Prostate gland (tissue), 2 donors: Measurements from ENCODE around the gene AFF3. TPM values are rescaled to one million over a fixed set of nuclear protein-coding genes. Genes with fewer than 3 reads are reported as not detected.

ENCODE experiments used
- DNase-seq: peaks from one replicate; pipeline ENCODE4 v3.0.0-alpha.2; 2019; ENCODE audit warnings: low spot score
- H3K27ac ChIP-seq, 2 donors: fragments of 200-600 bp; sonication (generic); 2 replicates each; pipeline ENCODE4 v1.5.1; 2017 to 2019
- H3K27me3 ChIP-seq: fragments of 200-600 bp; sonication (generic); replicated peaks from 2 replicates; pipeline ENCODE4 v1.5.1; 2019; ENCODE audit not compliant: insufficient read depth
- H3K36me3 ChIP-seq, 2 donors: fragments of 200-600 bp; sonication (generic); 1 replicate in 1 of 2; 2 replicates in 1 of 2; pipeline versions ENCODE4 v1.5.1 to v1.8.1; 2017 to 2019
- H3K4me1 ChIP-seq: fragments of 200-600 bp; sonication (generic); replicated peaks from 2 replicates; pipeline ENCODE4 v1.5.1; 2019
- H3K4me3 ChIP-seq, 2 donors: fragments of 200-600 bp; sonication (generic); 2 replicates each; pipeline ENCODE4 v1.5.1; 2017 to 2019
- H3K9me3 ChIP-seq: fragments of 200-600 bp; sonication (generic); 2 replicates; pipeline ENCODE4 v1.5.1; 2017
- CTCF ChIP-seq, 4 experiments: fragments of 200-600 bp in 2 of 4; fragments of 450-650 bp in 2 of 4; sonication (generic) in 2 of 4; IDR thresholded peaks; 1 replicate in 3 of 4; 2 replicates in 1 of 4; pipeline ENCODE4 v1.5.1; 2016 to 2019; ENCODE audit warnings: antibody characterized with exemption in 4 of 4, mild to moderate bottlenecking in 2 of 4, moderate library complexity in 2 of 4
- POLR2A ChIP-seq: fragments of 450-650 bp; IDR thresholded peaks from one replicate; pipeline ENCODE4 v1.6.1; 2016; ENCODE audit warnings: antibody characterized with exemption, mild to moderate bottlenecking
- POLR2AphosphoS5 ChIP-seq: sonication (generic); formaldehyde crosslinking; IDR thresholded peaks from one replicate; pipeline ENCODE4 v1.6.1; 2017; ENCODE audit warnings: antibody characterized with exemption
- WGBS: methylation state at CpG from one replicate; pipeline ENCODE4 v1.1.5; 2018; 5-methylcytosine and 5-hydroxymethylcytosine counted together
- intact Hi-C: fragments of 100-400 bp; cut with DNase I; formaldehyde crosslinking; loops from one replicate; pipeline ENCODE4 v1.14.2; 2022
- total RNA-seq, 2 donors: library from RNA; depleted of rRNA; stranded (reverse); fragments of >200 nt; gene quantifications; one replicate each; pipeline ENCODE4 v1.1.0, GENCODE V29; 2016

The AFF3 gene
- total RNA-seq, 2 donors from 2014 or later, result 74.4 to 113 TPM

GRCh38 chr2:99621774-99622173 lies 520.6 kb downstream of the AFF3 start:
- TF ChIP-seq CTCF (IDR thresholded peaks at IDR 0.05) (no peak), POLR2AphosphoS5 (no peak), POLR2A (no peak)
- intact Hi-C loops, result no loop called here

GRCh38 chr2:99621106-99621505 lies 521.3 kb downstream of the AFF3 start:
- intact Hi-C loops, result no loop called here

More at GRCh38 chr2:99621774-99622173, 520.6 kb downstream of the AFF3 start:
- no peak overlapping the region for H3K4me3 ChIP-seq
- DNase-seq, result no peak
- H3K27ac ChIP-seq, result no peak overlapping the region
- WGBS, result 56% methylated on average over 5 of the region's 5 CpGs
- no peaks in the 10 kb centered on the region for H3K27me3 ChIP-seq
- H3K36me3 ChIP-seq, result no peaks in the 10 kb centered on the region
- no peaks in the 10 kb centered on the region for H3K9me3 ChIP-seq
- H3K4me1 ChIP-seq, result no peaks in the 10 kb centered on the region

GRCh38 chr2:99619151-99619550 lies 523.2 kb downstream of the AFF3 start:
- H3K9me3 ChIP-seq, result no peaks in the 10 kb centered on the region
- intact Hi-C loops, result no loop called here
- no peaks in the 10 kb centered on the region for H3K27me3 ChIP-seq
- no peak overlapping the region for H3K4me3 ChIP-seq
- H3K27ac ChIP-seq, result no peak overlapping the region
- no peaks in the 10 kb centered on the region for H3K36me3 ChIP-seq
- H3K4me1 ChIP-seq, result no peaks in the 10 kb centered on the region
- no peak for DNase-seq
- WGBS, result 90% methylated on average over 1 of the region's 1 CpG
- no peak for TF ChIP-seq CTCF (IDR thresholded peaks at IDR 0.05)
- TF ChIP-seq POLR2AphosphoS5, result no peak

More at GRCh38 chr2:99621106-99621505, 521.3 kb downstream of the AFF3 start:
- no peaks in the 10 kb centered on the region for H3K27me3 ChIP-seq
- no peak for TF ChIP-seq CTCF (IDR thresholded peaks at IDR 0.05)
- no peak for TF ChIP-seq POLR2A
- no peak for TF ChIP-seq POLR2AphosphoS5
- no peaks in the 10 kb centered on the region for H3K4me1 ChIP-seq
- DNase-seq, result no peak
- no peak overlapping the region for H3K27ac ChIP-seq
- H3K4me3 ChIP-seq, result no peak overlapping the region
- H3K9me3 ChIP-seq, result no peaks in the 10 kb centered on the region
- no peaks in the 10 kb centered on the region for H3K36me3 ChIP-seq
- 87% methylated on average over 4 of the region's 4 CpGs for WGBS

- Histone ChIP-seq H3K4me3 (no peak overlapping the region), H3K36me3 (no peaks in the 10 kb centered on the region), H3K9me3 (no peaks in the 10 kb centered on the region), H3K27ac (no peak overlapping the region), H3K27me3 (no peaks in the 10 kb centered on the region), H3K4me1 (no peaks in the 10 kb centered on the region)
- intact Hi-C loops, result no loop called here
- TF ChIP-seq POLR2A (no peak), CTCF (IDR thresholded peaks at IDR 0.05) (no peak), POLR2AphosphoS5 (no peak)
- WGBS, result 89% methylated on average over 6 of the region's 6 CpGs
- no peak for DNase-seq
Observed at GRCh38 chr2:99618579-99619097, 523.8 kb downstream of the AFF3 start.

- WGBS, result 69% methylated on average over 5 of the region's 5 CpGs
- no peaks in the 10 kb centered on the region for H3K27me3 ChIP-seq
- no peak overlapping the region for H3K4me3 ChIP-seq
- no peaks in the 10 kb centered on the region for H3K4me1 ChIP-seq
- no peak overlapping the region for H3K27ac ChIP-seq
- TF ChIP-seq POLR2A (no peak), POLR2AphosphoS5 (no peak), CTCF (IDR thresholded peaks at IDR 0.05) (no peak)
- H3K9me3 ChIP-seq, result no peaks in the 10 kb centered on the region
- DNase-seq, result no peak
- H3K36me3 ChIP-seq, result no peaks in the 10 kb centered on the region
- intact Hi-C loops, result no loop called here
Observed at GRCh38 chr2:99617811-99618210, 524.6 kb downstream of the AFF3 start.
